Ovary (tissue), 3 donors: Measurements from ENCODE around the gene FGGY.

Source experiments
- POLR2A ChIP-seq: fragments of 450-650 bp; IDR thresholded peaks from one replicate; pipeline ENCODE4 v1.6.1; 2017; ENCODE audit warnings: antibody characterized with exemption, mild to moderate bottlenecking, moderate library complexity
- TF ChIP-seq, protein P1 (sequence below), 3 donors: fragments of 450-650 bp in 2 of 3; fragments of 200-600 bp in 1 of 3; IDR thresholded peaks; one replicate each; pipeline versions ENCODE4 v1.5.1 to v1.8.0; 2016 to 2022; ENCODE audit warnings: antibody characterized with exemption in 3 of 3, mild to moderate bottlenecking in 1 of 3
- donor health status: DM: no; HTN: no; CAD: no.

DNA sequence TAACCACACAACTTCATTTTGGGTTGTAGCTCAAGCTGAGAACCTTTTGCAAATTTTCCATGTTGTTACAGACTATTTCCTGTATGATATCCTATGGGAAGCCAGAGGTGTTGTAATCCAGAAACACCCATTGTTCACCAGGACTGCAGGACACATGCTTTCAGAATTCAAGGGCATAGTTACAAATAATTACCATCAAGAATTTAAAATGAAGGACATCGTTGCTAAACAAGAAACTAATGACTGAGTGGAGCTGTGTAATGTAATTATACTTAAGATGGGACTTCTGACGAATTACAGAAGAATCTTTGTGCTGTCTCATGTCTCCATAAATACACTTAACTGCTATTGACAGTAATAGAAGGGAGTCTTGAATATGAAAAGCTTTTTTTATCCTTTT is 470.2 kb downstream of the FGGY start:
- TF ChIP-seq, protein P1, sequence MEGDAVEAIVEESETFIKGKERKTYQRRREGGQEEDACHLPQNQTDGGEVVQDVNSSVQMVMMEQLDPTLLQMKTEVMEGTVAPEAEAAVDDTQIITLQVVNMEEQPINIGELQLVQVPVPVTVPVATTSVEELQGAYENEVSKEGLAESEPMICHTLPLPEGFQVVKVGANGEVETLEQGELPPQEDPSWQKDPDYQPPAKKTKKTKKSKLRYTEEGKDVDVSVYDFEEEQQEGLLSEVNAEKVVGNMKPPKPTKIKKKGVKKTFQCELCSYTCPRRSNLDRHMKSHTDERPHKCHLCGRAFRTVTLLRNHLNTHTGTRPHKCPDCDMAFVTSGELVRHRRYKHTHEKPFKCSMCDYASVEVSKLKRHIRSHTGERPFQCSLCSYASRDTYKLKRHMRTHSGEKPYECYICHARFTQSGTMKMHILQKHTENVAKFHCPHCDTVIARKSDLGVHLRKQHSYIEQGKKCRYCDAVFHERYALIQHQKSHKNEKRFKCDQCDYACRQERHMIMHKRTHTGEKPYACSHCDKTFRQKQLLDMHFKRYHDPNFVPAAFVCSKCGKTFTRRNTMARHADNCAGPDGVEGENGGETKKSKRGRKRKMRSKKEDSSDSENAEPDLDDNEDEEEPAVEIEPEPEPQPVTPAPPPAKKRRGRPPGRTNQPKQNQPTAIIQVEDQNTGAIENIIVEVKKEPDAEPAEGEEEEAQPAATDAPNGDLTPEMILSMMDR (IDR thresholded peaks at IDR 0.05), result no peak
- no peak for TF ChIP-seq POLR2A
